ENCODE data around the gene TMED1. TPM values are rescaled to one million over a fixed set of nuclear protein-coding genes. Genes with fewer than 3 reads are reported as not detected.

Gene TMED1
- total RNA-seq, 1 donor from 2014 or later: 27.0 TPM

DNA sequence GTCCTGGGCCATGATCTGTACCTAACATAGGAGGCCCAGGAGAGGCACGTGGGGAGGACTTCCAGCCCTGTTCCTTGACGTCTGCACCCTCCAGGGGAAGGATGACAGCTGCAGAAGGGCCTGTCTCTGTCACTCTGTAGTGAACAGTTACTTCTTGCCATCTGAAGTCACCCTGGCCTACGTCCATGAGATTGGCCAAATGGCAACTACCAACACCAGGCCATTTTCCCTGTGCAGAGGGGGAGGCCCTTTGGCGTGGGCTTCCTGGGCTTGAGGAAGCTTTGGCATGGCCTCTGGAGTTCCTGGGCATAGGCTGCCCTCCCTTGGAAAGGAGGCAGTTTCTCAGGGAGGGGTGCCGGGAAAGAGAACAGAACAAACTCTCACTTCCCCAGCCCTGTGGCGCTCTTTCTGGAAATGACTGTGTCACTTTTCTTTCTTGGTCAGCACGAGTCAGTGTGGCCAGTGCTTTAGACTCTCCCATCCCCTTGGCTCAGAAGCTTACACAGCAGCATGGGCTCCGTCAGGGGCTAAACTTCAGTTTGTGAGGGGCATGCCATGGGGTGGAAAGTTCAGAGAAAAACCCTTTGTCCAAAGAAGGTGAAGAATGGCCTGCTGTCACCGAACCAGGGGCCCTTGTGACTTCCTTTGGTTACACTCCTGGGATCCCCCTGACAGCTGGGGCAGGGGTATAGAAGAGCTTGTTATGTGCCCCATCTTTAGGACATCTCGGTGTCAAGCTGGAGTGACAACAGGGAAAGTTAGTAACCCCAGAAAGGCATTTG, 40.6 kb upstream of the TMED1 start:
- Histone ChIP-seq H3K27ac (peak overlapping the region; percentile 26), H3F3A (ENCODE audit: low read depth) (peaks cover 27% of the 10 kb centered on the region), H3K79me2 (ENCODE audit: low read depth) (peaks cover 100% of the 10 kb centered on the region), H3K9ac (no peak overlapping the region), H3K4me3 (no peak overlapping the region), H3K4me2 (no peak overlapping the region), H3K27me3 (no peaks in the 10 kb centered on the region), H3K4me1 (peaks cover 23% of the 10 kb centered on the region), H3K9me3 (ENCODE audit: low read depth) (no peaks in the 10 kb centered on the region), H2AFZ (replicated peaks) (no peak overlapping the region), H3K36me3 (no peaks in the 10 kb centered on the region), H4K20me1 (ENCODE audit: low read depth) (peaks cover 87% of the 10 kb centered on the region)
- Mint-ChIP-seq H3K27me3 (ENCODE audit: insufficient read depth, low read depth) (peaks cover 2% of the 10 kb centered on the region), H3K4me1 (peaks cover 49% of the 10 kb centered on the region), H3K27ac (peak overlapping the region; percentile 46), H3K4me3 (no peak overlapping the region), H3K9me3 (no peaks in the 10 kb centered on the region), H3K36me3 (no peaks in the 10 kb centered on the region)
- DNase-seq (ENCODE audit: low spot score): no peak
- TF ChIP-seq EZH2phosphoT487 (IDR thresholded peaks at IDR 0.05) (no peak), EZH2 (IDR thresholded peaks at IDR 0.05) (no peak)
- TF ChIP-seq, protein P1, sequence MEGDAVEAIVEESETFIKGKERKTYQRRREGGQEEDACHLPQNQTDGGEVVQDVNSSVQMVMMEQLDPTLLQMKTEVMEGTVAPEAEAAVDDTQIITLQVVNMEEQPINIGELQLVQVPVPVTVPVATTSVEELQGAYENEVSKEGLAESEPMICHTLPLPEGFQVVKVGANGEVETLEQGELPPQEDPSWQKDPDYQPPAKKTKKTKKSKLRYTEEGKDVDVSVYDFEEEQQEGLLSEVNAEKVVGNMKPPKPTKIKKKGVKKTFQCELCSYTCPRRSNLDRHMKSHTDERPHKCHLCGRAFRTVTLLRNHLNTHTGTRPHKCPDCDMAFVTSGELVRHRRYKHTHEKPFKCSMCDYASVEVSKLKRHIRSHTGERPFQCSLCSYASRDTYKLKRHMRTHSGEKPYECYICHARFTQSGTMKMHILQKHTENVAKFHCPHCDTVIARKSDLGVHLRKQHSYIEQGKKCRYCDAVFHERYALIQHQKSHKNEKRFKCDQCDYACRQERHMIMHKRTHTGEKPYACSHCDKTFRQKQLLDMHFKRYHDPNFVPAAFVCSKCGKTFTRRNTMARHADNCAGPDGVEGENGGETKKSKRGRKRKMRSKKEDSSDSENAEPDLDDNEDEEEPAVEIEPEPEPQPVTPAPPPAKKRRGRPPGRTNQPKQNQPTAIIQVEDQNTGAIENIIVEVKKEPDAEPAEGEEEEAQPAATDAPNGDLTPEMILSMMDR (IDR thresholded peaks at IDR 0.05): no peak

DNA sequence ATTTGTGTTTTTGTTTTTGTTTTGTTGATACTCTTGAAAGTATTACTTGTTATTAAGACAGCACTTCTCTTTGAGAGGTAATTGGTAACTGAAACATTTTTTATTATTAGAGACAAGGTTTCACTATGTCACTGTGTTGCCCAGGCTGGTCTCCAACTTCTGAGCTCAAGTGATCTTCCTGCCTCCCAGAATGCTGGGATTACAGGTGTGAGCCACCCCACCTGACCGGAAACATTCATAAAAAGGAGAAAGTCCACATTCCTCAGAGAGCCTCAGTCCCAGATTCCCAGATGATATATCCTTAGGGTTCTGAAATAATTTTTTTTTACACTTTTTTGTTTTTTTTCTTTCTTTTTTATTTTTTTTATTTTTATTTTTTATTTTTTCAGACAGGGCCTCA, 38.0 kb upstream of the TMED1 start:
- H3K36me3 Mint-ChIP-seq: no peaks in the 10 kb centered on the region
- TF ChIP-seq, protein P1 (IDR thresholded peaks at IDR 0.05): no peak
- TF ChIP-seq EZH2 (IDR thresholded peaks at IDR 0.05): no peak
- TF ChIP-seq EZH2phosphoT487 (IDR thresholded peaks at IDR 0.05): no peak
- Histone ChIP-seq H3K4me1 (peaks cover 15% of the 10 kb centered on the region), H3K27me3 (no peaks in the 10 kb centered on the region), H3K36me3 (no peaks in the 10 kb centered on the region), H3K4me3 (no peak overlapping the region), H4K20me1 (ENCODE audit: low read depth) (peaks cover 61% of the 10 kb centered on the region), H3K4me2 (no peak overlapping the region), H3K27ac (no peak overlapping the region), H2AFZ (replicated peaks) (no peak overlapping the region), H3F3A (ENCODE audit: low read depth) (peaks cover 23% of the 10 kb centered on the region), H3K9ac (no peak overlapping the region), H3K79me2 (ENCODE audit: low read depth) (peaks cover 74% of the 10 kb centered on the region), H3K9me3 (ENCODE audit: low read depth) (no peaks in the 10 kb centered on the region)
- peaks cover 9% of the 10 kb centered on the region for H3K27me3 Mint-ChIP-seq (ENCODE audit: insufficient read depth, low read depth)
- no peaks in the 10 kb centered on the region for H3K9me3 Mint-ChIP-seq
- no peak for DNase-seq (ENCODE audit: low spot score)
- no peak overlapping the region for H3K27ac Mint-ChIP-seq
- peaks cover 32% of the 10 kb centered on the region for H3K4me1 Mint-ChIP-seq
- H3K4me3 Mint-ChIP-seq: peak overlapping the region; percentile 79

DNA sequence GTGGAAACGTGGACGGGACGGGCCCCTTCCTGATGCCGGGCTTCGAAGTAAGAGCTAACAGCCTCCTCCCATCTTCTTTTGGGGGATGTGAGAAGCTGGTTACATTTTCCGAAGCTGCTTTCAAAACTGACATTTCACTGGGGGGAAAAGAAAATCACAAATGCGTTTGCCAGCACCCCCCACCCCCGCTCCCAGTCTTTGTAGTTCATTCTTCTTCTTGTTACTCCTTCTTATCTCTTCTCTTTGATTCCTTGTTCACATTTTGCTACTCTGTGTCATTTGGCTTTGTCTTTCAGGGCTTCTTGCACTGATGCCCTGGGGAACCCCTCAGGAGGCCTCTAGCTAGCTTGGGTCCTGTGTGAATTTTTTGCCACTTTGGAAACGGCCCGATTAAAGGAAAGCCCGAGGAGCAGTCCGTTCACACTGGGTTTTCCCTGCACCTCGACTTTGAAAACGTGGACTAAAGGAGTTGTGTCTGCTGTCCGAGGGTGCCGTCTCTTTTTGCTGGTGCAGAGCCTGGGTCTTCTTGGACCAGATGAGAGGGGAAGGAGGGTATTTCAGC, 36.6 kb upstream of the TMED1 start:
- peaks cover 60% of the 10 kb centered on the region for H3K79me2 ChIP-seq (ENCODE audit: low read depth)
- peak overlapping the region; percentile 90 for H3K4me3 ChIP-seq
- DNase-seq (ENCODE audit: low spot score): no peak
- peak overlapping the region; percentile 88 for H3K4me2 ChIP-seq
- H3K27ac ChIP-seq: no peak overlapping the region
- H3K4me1 ChIP-seq: peaks cover 15% of the 10 kb centered on the region
- no peaks in the 10 kb centered on the region for H3K9me3 Mint-ChIP-seq
- H4K20me1 ChIP-seq (ENCODE audit: low read depth): peaks cover 47% of the 10 kb centered on the region
- H3K4me3 Mint-ChIP-seq: peak overlapping the region; percentile 87
- TF ChIP-seq EZH2phosphoT487 (IDR thresholded peaks at IDR 0.05) (no peak), EZH2 (IDR thresholded peaks at IDR 0.05) (no peak)
- TF ChIP-seq, protein P1 (IDR thresholded peaks at IDR 0.05): no peak
- H3K27me3 ChIP-seq: no peaks in the 10 kb centered on the region
- H3K9me3 ChIP-seq (ENCODE audit: low read depth): no peaks in the 10 kb centered on the region
- H3F3A ChIP-seq (ENCODE audit: low read depth): peaks cover 23% of the 10 kb centered on the region
- no peaks in the 10 kb centered on the region for H3K36me3 ChIP-seq
- no peak overlapping the region for H2AFZ ChIP-seq (replicated peaks)
- H3K27ac Mint-ChIP-seq: peak overlapping the region; percentile 5
- H3K9ac ChIP-seq: peak overlapping the region; percentile 59
- peaks cover 24% of the 10 kb centered on the region for H3K4me1 Mint-ChIP-seq
- H3K27me3 Mint-ChIP-seq (ENCODE audit: insufficient read depth, low read depth): peaks cover 9% of the 10 kb centered on the region
- no peaks in the 10 kb centered on the region for H3K36me3 Mint-ChIP-seq
